WERI-Rb-1 (cell line): Measurements from ENCODE around the gene TKT.

Source experiments
- DNase-seq: peaks from one replicate; pipeline ENCODE4 v3.0.0-alpha.2; 2020
- H3K27ac ChIP-seq: fragments of 250-450 bp; sonication (Bioruptor Pico); 2 replicates; pipeline ENCODE4 v1.5.1; 2020; ENCODE audit warnings: mild to moderate bottlenecking, moderate library complexity
- H3K27me3 ChIP-seq: fragments of 250-450 bp; sonication (Bioruptor Pico); 2 replicates; pipeline ENCODE4 v1.5.1; 2021; ENCODE audit warnings: mild to moderate bottlenecking, low read depth, moderate library complexity; ENCODE audit not compliant: insufficient read depth, severe bottlenecking
- H3K36me3 ChIP-seq: fragments of 250-450 bp; sonication (Bioruptor Pico); 2 replicates; pipeline ENCODE4 v1.5.1; 2020; ENCODE audit warnings: mild to moderate bottlenecking, moderate library complexity
- H3K4me3 ChIP-seq: 2 replicates; pipeline ENCODE4 v1.5.1; 2011; ENCODE audit warnings: low read depth, mild to moderate bottlenecking, control low read depth, low read length
- H3K9me3 ChIP-seq: fragments of 250-450 bp; sonication (Bioruptor Pico); 2 replicates; pipeline ENCODE4 v1.5.1; 2021; ENCODE audit warnings: mild to moderate bottlenecking, moderate library complexity; ENCODE audit not compliant: severe bottlenecking
- TF ChIP-seq, protein P1 (sequence below): IDR thresholded peaks from 2 replicates; pipeline ENCODE4 v1.5.1; 2011; ENCODE audit warnings: low read depth, mild to moderate bottlenecking, control low read depth, inconsistent platforms, low read length

TKT gene

DNA sequence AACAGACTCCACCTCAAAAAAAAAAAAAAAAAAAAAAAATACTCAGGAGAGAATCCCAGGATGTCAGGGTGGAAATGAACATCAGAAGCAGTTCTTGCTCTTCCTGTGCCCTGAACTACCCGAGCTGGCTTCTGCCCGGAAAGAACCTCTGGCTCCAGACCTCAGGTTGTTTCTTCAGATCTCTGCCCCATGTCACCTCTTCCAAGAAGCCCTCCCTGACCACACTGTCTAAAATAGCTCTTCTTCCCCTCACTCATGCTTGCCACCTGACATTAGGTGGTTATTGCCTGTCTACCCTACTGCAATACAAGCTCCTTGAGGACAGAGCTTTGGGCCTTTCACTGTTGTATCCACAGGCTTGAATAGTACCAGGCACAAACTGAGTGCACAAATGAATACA lies 8.2 kb downstream of the TKT start:
- no peaks in the 10 kb centered on the region for H3K27me3 ChIP-seq
- H3K4me3 ChIP-seq: no peak overlapping the region
- no peak overlapping the region for H3K27ac ChIP-seq
- peaks cover 2% of the 10 kb centered on the region for H3K9me3 ChIP-seq
- TF ChIP-seq, protein P1, sequence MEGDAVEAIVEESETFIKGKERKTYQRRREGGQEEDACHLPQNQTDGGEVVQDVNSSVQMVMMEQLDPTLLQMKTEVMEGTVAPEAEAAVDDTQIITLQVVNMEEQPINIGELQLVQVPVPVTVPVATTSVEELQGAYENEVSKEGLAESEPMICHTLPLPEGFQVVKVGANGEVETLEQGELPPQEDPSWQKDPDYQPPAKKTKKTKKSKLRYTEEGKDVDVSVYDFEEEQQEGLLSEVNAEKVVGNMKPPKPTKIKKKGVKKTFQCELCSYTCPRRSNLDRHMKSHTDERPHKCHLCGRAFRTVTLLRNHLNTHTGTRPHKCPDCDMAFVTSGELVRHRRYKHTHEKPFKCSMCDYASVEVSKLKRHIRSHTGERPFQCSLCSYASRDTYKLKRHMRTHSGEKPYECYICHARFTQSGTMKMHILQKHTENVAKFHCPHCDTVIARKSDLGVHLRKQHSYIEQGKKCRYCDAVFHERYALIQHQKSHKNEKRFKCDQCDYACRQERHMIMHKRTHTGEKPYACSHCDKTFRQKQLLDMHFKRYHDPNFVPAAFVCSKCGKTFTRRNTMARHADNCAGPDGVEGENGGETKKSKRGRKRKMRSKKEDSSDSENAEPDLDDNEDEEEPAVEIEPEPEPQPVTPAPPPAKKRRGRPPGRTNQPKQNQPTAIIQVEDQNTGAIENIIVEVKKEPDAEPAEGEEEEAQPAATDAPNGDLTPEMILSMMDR: no peak
- H3K36me3 ChIP-seq: peaks cover 22% of the 10 kb centered on the region
- no peak for DNase-seq

GRCh38 chr3:53244271-53244670 lies 11.6 kb downstream of the TKT start:
- peaks cover 42% of the 10 kb centered on the region for H3K36me3 ChIP-seq
- no peaks in the 10 kb centered on the region for H3K27me3 ChIP-seq
- TF ChIP-seq, protein P1: no peak
- no peak for DNase-seq
- no peak overlapping the region for H3K27ac ChIP-seq
- no peak overlapping the region for H3K4me3 ChIP-seq
- peaks cover 2% of the 10 kb centered on the region for H3K9me3 ChIP-seq

DNA sequence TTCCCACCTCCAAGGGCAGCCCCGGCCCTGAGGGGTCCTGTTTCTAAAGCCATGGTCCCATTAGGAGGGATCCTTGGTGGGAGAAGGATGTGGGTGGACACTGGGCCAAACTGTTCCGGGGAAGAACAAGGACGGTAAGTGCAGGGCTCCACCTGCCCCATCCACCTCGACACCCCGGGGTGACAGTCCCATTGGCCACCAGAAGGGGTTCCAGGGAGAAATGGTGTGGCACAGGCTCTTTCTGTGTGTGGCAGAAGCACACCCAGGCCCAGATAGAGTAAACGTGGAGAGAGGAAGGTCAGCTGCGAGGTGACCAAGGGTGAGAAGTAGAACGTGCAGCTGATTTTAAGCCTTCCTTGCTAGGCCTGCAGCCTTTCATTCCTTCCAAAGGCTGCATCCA lies 12.0 kb downstream of the TKT start:
- no peak overlapping the region for H3K27ac ChIP-seq
- H3K36me3 ChIP-seq: peaks cover 46% of the 10 kb centered on the region
- no peaks in the 10 kb centered on the region for H3K27me3 ChIP-seq
- peaks cover 2% of the 10 kb centered on the region for H3K9me3 ChIP-seq
- no peak overlapping the region for H3K4me3 ChIP-seq
- no peak for DNase-seq
- TF ChIP-seq, protein P1: no peak

- H3K36me3 ChIP-seq: peaks cover 52% of the 10 kb centered on the region
Observed at GRCh38 chr3:53243165-53243564, 12.7 kb downstream of the TKT start.

DNA sequence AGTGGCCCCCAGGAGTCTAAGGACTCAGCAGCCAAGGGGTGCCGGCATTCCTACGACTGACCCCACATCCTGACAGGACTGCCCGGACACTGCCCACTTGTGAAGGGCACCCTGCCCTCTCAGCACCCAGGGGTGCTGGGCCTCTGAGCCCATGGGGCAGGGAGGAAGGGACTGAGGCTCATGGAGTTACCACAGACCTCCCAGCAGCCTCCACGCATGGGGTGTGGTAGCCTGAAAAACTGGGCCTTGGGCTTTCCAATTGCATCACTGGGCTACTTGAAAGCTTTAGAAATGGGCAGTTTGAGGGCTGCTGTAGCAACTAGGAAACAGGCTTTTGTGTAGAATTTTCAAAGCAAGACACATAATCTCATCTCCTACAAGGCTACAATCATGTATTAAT lies 13.2 kb downstream of the TKT start:
- Histone ChIP-seq H3K27me3 (no peaks in the 10 kb centered on the region), H3K36me3 (peaks cover 55% of the 10 kb centered on the region), H3K9me3 (peaks cover 2% of the 10 kb centered on the region), H3K27ac (no peak overlapping the region), H3K4me3 (no peak overlapping the region)
- DNase-seq: no peak
- TF ChIP-seq, protein P1: no peak

More at GRCh38 chr3:53243165-53243564, 12.7 kb downstream of the TKT start:
- Histone ChIP-seq H3K27me3 (no peaks in the 10 kb centered on the region), H3K27ac (no peak overlapping the region), H3K4me3 (no peak overlapping the region), H3K9me3 (peaks cover 2% of the 10 kb centered on the region)
- no peak for DNase-seq
- TF ChIP-seq, protein P1: no peak

DNA sequence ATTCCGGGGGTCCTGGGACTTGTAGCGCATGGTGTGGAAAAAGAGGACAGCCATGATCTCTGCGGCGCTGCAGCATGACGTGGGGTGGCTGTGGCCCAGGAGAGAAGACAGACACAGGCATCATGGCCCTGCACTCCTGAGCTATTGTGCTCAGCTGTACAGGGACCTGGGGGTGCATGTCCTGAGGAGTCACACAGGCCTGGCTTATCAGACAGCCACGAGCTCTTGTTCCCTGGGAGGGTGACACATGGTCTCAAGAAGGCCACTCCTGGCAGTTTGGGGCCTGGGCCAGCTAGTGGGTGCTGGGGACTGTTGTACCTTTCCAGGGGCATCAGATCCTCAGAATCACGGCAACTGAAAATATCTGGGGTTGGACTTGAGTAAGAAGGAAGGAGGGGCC lies 13.7 kb downstream of the TKT start:
- DNase-seq: no peak
- H3K36me3 ChIP-seq: peaks cover 60% of the 10 kb centered on the region
- no peak overlapping the region for H3K4me3 ChIP-seq
- no peak overlapping the region for H3K27ac ChIP-seq
- TF ChIP-seq, protein P1: no peak
- peaks cover 2% of the 10 kb centered on the region for H3K9me3 ChIP-seq
- no peaks in the 10 kb centered on the region for H3K27me3 ChIP-seq
